ENCODE data around the gene MS4A4E. TPM values are rescaled to one million over a fixed set of nuclear protein-coding genes. Genes with fewer than 3 reads are reported as not detected.

The MS4A4E gene
- total and polyA plus RNA-seq, 2 of the 13 experiments (the other 11 are each of a cell fraction or from before 2014, with no cell fraction given), result not detected

DNA sequence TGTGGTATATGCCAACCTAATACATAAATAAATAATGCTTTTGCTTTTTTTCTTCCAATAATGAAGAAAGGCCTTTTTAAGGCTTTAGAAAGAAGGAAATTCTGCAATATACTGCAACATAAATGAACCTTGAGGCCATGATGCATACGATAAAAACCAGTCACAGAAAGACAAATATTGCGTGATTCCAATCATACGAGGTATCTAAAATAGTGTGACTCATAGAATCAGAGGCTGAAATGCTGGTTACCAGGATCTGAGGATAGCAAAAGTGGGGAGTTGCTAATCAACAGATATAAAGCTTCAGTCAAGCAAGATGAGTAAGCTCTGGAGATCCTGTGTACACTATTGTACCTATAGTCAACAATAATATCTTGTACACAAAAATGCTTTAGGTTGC is 84.3 kb downstream of the MS4A4E start:
- in situ Hi-C loops (cut with HindIII; ENCODE audit: extremely low pct_ligation_motif_present, low pct_unique_long_range_greater_than_20kb) (no loop called here), intact Hi-C loops (cut with micrococcal nuclease; ENCODE audit: unreplicated experiment) (no loop called here)
- Histone ChIP-seq H3K27me3 (ENCODE audit: control insufficient read depth in 1 of 2, insufficient read depth in 2 of 2, low read length in 2 of 2) (no peaks in the 10 kb centered on the region; a peak in 1 of 5 replicates), H3K27ac (ENCODE audit: extremely low read length, insufficient read depth, low read length) (no peak overlapping the region), H3K4me3 (replicated peaks in 1 of 3; ENCODE audit: insufficient read depth in 1 of 3, low read depth in 2 of 3, low read length in 3 of 3) (no peak overlapping the region), H3K79me2 (ENCODE audit: insufficient read depth, low read length) (no peaks in the 10 kb centered on the region), H3K4me2 (ENCODE audit: low read depth, low read length) (no peak overlapping the region), H4K20me1 (ENCODE audit: insufficient read depth, low read length) (no peaks in the 10 kb centered on the region), H3K36me3 (replicated peaks in 1 of 2; ENCODE audit: control insufficient read depth in 1 of 2, insufficient read depth in 2 of 2, low read length in 2 of 2) (no peaks in the 10 kb centered on the region), H3K4me1 (ENCODE audit: insufficient read depth, low read length) (no peaks in the 10 kb centered on the region), H3K9me3 (ENCODE audit: low read length) (no peaks in the 10 kb centered on the region), H3K9ac (ENCODE audit: insufficient read depth, low read depth, low read length) (no peak overlapping the region), H2AFZ (ENCODE audit: low read length) (no peak overlapping the region)
- DNase-seq (ENCODE audit: low spot score), result no peak
- no TSS peak for BruUV-seq (replicated peaks)
- ChIA-PET CTCF (ENCODE audit: low intra/inter-chr PET ratio, low total read pairs) (no interaction called here), POLR2A (no interaction called here)
- 1% methylated on average over 3 of the region's 3 CpGs for WGBS (ENCODE audit: low lambda C conversion rate)
- TF ChIP-seq AKAP8 (CRISPR knock-in tag; IDR thresholded peaks at IDR 0.05) (no peak), IRF2 (CRISPR knock-in tag; IDR thresholded peaks at IDR 0.05) (no peak), ZNF34 (CRISPR knock-in tag; IDR thresholded peaks at IDR 0.05; ENCODE audit: borderline replicate concordance) (no peak), NCOA2 (CRISPR knock-in tag; IDR thresholded peaks at IDR 0.05) (no peak), ZNF850 (CRISPR knock-in tag; conservative IDR thresholded peaks at IDR 0.05) (no peak), ZNF335 (CRISPR knock-in tag; IDR thresholded peaks at IDR 0.05) (no peak), ZNF775 (CRISPR knock-in tag; IDR thresholded peaks at IDR 0.05; ENCODE audit: borderline replicate concordance) (no peak), ZBTB1 (CRISPR knock-in tag; IDR thresholded peaks at IDR 0.05; ENCODE audit: borderline replicate concordance) (no peak), ZNF326 (CRISPR knock-in tag; IDR thresholded peaks at IDR 0.05; ENCODE audit: borderline replicate concordance) (no peak), ZNF224 (CRISPR knock-in tag; IDR thresholded peaks at IDR 0.05) (no peak), KDM4B (CRISPR knock-in tag; IDR thresholded peaks at IDR 0.05) (no peak), NR2F6 (IDR thresholded peaks at IDR 0.05) (no peak), NR2F6 (CRISPR knock-in tag; IDR thresholded peaks at IDR 0.05) (no peak), PPARG (CRISPR knock-in tag; conservative IDR thresholded peaks at IDR 0.05) (no peak), ZNF441 (CRISPR knock-in tag; IDR thresholded peaks at IDR 0.05; ENCODE audit: borderline replicate concordance) (no peak), ZNF569 (CRISPR knock-in tag; IDR thresholded peaks at IDR 0.05; ENCODE audit: borderline replicate concordance) (no peak)
- TF ChIP-seq, protein P1, sequence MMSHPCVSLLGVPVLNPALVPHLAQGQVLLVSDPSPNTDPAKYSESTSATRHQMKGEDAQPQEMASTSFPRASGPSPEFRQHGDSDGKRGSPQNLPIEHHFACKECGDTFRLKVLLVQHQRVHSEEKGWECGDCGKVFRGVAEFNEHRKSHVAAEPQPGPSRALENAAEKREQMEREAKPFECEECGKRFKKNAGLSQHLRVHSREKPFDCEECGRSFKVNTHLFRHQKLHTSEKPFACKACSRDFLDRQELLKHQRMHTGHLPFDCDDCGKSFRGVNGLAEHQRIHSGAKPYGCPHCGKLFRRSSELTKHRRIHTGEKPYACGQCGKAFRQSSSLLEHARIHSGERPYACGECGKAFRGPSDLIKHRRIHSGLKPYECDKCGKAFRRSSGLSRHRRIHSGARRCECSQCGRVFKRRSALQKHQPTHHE (CRISPR knock-in tag; IDR thresholded peaks at IDR 0.05; ENCODE audit: borderline replicate concordance), result no peak
- TF ChIP-seq, protein P2, sequence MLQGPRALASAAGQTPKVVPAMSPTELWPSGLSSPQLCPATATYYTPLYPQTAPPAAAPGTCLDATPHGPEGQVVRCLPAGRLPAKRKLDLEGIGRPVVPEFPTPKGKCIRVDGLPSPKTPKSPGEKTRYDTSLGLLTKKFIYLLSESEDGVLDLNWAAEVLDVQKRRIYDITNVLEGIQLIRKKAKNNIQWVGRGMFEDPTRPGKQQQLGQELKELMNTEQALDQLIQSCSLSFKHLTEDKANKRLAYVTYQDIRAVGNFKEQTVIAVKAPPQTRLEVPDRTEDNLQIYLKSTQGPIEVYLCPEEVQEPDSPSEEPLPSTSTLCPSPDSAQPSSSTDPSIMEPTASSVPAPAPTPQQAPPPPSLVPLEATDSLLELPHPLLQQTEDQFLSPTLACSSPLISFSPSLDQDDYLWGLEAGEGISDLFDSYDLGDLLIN (CRISPR knock-in tag; IDR thresholded peaks at IDR 0.05; ENCODE audit: borderline replicate concordance), result no peak
- TF ChIP-seq, protein P3, sequence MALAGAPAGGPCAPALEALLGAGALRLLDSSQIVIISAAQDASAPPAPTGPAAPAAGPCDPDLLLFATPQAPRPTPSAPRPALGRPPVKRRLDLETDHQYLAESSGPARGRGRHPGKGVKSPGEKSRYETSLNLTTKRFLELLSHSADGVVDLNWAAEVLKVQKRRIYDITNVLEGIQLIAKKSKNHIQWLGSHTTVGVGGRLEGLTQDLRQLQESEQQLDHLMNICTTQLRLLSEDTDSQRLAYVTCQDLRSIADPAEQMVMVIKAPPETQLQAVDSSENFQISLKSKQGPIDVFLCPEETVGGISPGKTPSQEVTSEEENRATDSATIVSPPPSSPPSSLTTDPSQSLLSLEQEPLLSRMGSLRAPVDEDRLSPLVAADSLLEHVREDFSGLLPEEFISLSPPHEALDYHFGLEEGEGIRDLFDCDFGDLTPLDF (CRISPR knock-in tag; IDR thresholded peaks at IDR 0.05), result no peak
- TF ChIP-seq, protein P4, sequence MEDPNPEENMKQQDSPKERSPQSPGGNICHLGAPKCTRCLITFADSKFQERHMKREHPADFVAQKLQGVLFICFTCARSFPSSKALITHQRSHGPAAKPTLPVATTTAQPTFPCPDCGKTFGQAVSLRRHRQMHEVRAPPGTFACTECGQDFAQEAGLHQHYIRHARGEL (CRISPR knock-in tag; IDR thresholded peaks at IDR 0.05), result no peak
- TF ChIP-seq, protein P5, sequence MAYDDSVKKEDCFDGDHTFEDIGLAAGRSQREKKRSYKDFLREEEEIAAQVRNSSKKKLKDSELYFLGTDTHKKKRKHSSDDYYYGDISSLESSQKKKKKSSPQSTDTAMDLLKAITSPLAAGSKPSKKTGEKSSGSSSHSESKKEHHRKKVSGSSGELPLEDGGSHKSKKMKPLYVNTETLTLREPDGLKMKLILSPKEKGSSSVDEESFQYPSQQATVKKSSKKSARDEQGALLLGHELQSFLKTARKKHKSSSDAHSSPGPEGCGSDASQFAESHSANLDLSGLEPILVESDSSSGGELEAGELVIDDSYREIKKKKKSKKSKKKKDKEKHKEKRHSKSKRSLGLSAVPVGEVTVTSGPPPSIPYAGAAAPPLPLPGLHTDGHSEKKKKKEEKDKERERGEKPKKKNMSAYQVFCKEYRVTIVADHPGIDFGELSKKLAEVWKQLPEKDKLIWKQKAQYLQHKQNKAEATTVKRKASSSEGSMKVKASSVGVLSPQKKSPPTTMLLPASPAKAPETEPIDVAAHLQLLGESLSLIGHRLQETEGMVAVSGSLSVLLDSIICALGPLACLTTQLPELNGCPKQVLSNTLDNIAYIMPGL (CRISPR knock-in tag; IDR thresholded peaks at IDR 0.05; ENCODE audit: borderline replicate concordance in 1 of 2, low read depth in 1 of 2), result no peak
- no peak for ATAC-seq
- no peak for FAIRE-seq

All from HepG2 (cell line).